Erythroblast (primary cell): ENCODE measurements around the gene C10orf105.

Experiments
- GATA1 ChIP-seq: IDR thresholded peaks from 2 replicates; pipeline ENCODE4 v1.6.1; 2011; ENCODE audit warnings: low read depth, mild to moderate bottlenecking, control low read depth, low read length, moderate library complexity
- POLR2A ChIP-seq: IDR thresholded peaks from 2 replicates; pipeline ENCODE4 v1.6.1; 2011; ENCODE audit warnings: mild to moderate bottlenecking, low read length

DNA sequence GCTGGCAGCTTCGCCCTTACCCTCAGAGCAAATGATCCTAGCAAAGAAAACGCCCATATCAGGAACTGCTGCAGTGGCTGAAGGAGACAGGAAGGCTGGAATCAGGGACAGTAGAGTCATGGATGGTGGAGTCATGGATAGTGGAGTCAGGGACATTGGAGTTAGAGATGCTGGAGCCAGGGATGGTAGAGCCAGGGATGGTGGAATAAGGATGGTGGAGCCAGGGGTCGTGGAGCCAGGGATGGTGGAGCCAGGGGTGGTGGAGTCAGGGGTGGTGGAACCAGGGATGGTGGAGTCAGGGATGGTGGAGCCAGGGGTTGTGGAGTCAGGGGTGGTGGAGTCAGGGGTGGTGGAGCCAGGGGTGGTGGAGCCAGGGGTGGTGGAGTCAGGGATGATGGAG is 31.3 kb downstream of the C10orf105 start:
- no peak for TF ChIP-seq POLR2A
- no peak for TF ChIP-seq GATA1
